ENCODE results near the gene FGFR1OP2.

DNA sequence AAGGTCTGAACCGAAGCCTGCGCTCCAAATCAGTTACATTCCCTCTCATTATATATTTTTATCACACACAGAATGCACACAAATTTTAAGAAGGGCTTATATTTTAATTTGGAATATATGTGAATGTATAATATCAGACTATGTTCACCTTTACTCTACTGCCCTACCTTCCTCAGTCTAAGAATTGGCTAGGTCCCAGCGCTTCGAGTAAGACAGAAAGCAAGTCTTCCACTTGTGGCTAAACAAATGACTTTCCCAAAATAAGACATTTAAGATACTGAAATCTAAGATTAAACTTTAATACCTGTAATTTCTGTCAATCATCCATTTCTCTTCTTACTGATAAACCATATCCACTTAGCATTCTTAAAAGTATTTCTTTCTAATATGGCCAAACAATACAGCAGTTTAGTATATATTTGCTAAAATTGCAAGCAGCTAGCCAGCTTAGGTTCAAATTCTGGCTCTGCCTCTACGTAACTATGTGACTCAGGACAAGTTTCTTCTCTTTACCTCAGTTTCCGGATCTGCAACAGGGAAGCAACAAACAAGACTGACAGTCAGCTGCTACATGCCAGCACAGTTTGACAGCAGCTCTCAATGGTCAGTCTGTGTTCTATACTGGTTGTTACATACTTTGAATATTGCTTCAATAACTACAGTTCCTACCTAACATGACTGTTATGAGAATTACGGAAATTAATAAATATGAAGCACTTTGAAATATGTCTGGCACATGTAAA lies 2.5 kb upstream of the FGFR1OP2 start:
- no peak for TF ChIP-seq TAF1 (IDR thresholded peaks at IDR 0.05; ENCODE audit: borderline replicate concordance, low read depth, low read length)
- TF ChIP-seq POLR2A (IDR thresholded peaks at IDR 0.05; ENCODE audit: low read depth, low read length), result no peak
- no peak for TF ChIP-seq POLR2AphosphoS5 (IDR thresholded peaks at IDR 0.05; ENCODE audit: low read depth, low read length)
